DND-41 (cell line): ENCODE measurements around the gene RFPL1.

Source experiments
- EZH2 ChIP-seq: IDR thresholded peaks from 3 replicates; pipeline ENCODE4 v1.6.1; 2012; ENCODE audit warnings: borderline replicate concordance, low read depth, mild to moderate bottlenecking, moderate library complexity, low read length, inconsistent platforms; ENCODE audit not compliant: severe bottlenecking
- TF ChIP-seq, protein P1 (sequence below): IDR thresholded peaks from 2 replicates; pipeline ENCODE4 v1.5.1; 2012; ENCODE audit warnings: borderline replicate concordance, low read length, moderate library complexity, mild to moderate bottlenecking; ENCODE audit not compliant: poor library complexity, severe bottlenecking; ENCODE audit errors: extremely low read depth

DNA sequence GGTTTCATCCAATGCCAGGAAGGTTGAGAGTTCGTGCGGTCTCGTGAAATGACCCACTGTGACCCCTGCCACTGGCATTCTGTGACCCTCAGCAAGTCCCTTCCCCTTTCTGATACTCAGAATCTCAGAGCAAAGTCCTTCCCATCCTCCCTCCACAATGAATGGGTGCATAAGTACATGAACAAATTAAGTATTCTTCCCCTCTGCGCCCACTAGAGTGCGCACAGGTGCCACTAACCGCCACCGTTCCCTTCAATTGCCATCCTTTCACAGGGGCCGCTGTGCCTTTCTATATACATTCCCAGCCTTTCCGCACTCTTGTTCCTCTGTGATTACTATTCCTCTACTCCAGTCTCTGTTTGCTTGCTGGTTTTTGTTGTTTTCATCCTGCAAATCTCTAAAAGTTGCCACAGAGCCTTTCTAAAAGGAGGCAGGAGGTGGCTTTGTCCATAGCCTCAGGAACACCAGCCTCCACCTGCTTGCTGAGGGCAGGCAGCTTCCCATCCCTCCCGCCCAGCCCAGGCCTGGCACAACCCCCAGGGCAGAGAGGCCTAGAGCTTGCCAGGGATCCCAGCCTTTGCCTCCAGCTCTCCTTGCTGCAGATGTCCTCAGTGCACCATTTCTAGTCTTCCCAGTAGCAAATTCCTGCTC, 43.3 kb upstream of the RFPL1 start:
- no peak for TF ChIP-seq EZH2
- TF ChIP-seq, protein P1, sequence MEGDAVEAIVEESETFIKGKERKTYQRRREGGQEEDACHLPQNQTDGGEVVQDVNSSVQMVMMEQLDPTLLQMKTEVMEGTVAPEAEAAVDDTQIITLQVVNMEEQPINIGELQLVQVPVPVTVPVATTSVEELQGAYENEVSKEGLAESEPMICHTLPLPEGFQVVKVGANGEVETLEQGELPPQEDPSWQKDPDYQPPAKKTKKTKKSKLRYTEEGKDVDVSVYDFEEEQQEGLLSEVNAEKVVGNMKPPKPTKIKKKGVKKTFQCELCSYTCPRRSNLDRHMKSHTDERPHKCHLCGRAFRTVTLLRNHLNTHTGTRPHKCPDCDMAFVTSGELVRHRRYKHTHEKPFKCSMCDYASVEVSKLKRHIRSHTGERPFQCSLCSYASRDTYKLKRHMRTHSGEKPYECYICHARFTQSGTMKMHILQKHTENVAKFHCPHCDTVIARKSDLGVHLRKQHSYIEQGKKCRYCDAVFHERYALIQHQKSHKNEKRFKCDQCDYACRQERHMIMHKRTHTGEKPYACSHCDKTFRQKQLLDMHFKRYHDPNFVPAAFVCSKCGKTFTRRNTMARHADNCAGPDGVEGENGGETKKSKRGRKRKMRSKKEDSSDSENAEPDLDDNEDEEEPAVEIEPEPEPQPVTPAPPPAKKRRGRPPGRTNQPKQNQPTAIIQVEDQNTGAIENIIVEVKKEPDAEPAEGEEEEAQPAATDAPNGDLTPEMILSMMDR: peak; percentile 94
